Psoas muscle (tissue), 8 donors: ENCODE measurements around the gene TMEM185B. TPM values are rescaled to one million over a fixed set of nuclear protein-coding genes. Genes with fewer than 3 reads are reported as not detected.

Source experiments
- ATAC-seq, 4 donors: fragments of 200-7000 bp; cut with Tn5 transposase; one replicate each; pipeline ENCODE4 v1.9.1; 2020; ENCODE audit warnings: moderate library complexity in 3 of 4, mild to moderate bottlenecking in 2 of 4
- DNase-seq, 2 donors: peaks; one replicate each; pipeline ENCODE4 v3.0.0-alpha.2; 2020
- H3K27ac ChIP-seq: fragments of 200-600 bp; one replicate; pipeline ENCODE4 v1.8.0; 2022
- H3K27me3 ChIP-seq, 3 donors: fragments of 200-600 bp in 1 of 3; one replicate each; pipeline versions ENCODE4 v1.6.1 to v1.8.0; 2013 to 2022; ENCODE audit warnings: low read length in 2 of 3, mild to moderate bottlenecking in 2 of 3, moderate library complexity in 1 of 3; ENCODE audit not compliant: insufficient read depth in 3 of 3
- H3K36me3 ChIP-seq, 2 donors: fragments of 200-600 bp in 1 of 2; one replicate each; pipeline versions ENCODE4 v1.6.1 to v1.8.0; 2013 to 2022; ENCODE audit warnings: low read depth in 1 of 2, mild to moderate bottlenecking in 1 of 2, moderate library complexity in 1 of 2; ENCODE audit not compliant: insufficient read depth in 1 of 2
- H3K4me1 ChIP-seq: fragments of 200-600 bp; one replicate; pipeline ENCODE4 v1.8.0; 2022
- H3K4me3 ChIP-seq: fragments of 200-600 bp; one replicate; pipeline ENCODE4 v1.8.0; 2022; ENCODE audit warnings: mild to moderate bottlenecking
- H3K9me3 ChIP-seq: fragments of 200-600 bp; one replicate; pipeline ENCODE4 v1.8.0; 2022
- WGBS, 3 donors: extraction: QIAGEN DNeasy Blood & Tissue Kit; methylation state at CpG; one replicate each; pipeline versions ENCODE4 v1.1.6 to v1.1.7; 2013; 5-methylcytosine and 5-hydroxymethylcytosine counted together
- intact Hi-C, 2 donors: fragments of 100-400 bp; cut with DNase I; formaldehyde crosslinking; loops; one replicate each; pipeline versions ENCODE4 v1.11.0 to v1.14.2; 2022
- polyA plus RNA-seq, 3 donors: library from polyadenylated mRNA; stranded (reverse); fragments of 200-250 nt; gene quantifications; one replicate each; pipeline ENCODE4 v1.2.3, GENCODE V29; 2013
- total RNA-seq, 4 donors: library from RNA; stranded (reverse); fragmentation: NEBNext Ultra II Directional in 2 of 4; extraction: Animal tissue kit (Norgen Biotek cat#: 25700) in 2 of 4; gene quantifications; one replicate each; pipeline versions ENCODE4 v1.2.1 to v1.2.4, GENCODE V29; 2021 to 2023
- TF ChIP-seq, protein P1 (sequence below): fragments of 200-600 bp; IDR thresholded peaks from one replicate; pipeline ENCODE4 v1.8.0; 2022; ENCODE audit warnings: antibody characterized with exemption
- donor health status: healthy with polysubstance abuse.
- donor health status: DM: no; HTN: no; CAD: no; lungs with moderate emphysema.
- donor health status: Bipolar disorder and iron deficiency.
- donor health status: healthy.
- donor health status: DM: yes; HTN: yes; CAD: no.
- donor health status: DM: no; HTN: no; CAD: no.
- donor health status: DM: no; HTN: no; CAD: no.
- donor health status: DM: yes; HTN: yes; CAD: no.

TMEM185B gene
- total and polyA plus RNA-seq, 7 donors = 10.4 to 28.1 (median 15.3) TPM

DNA sequence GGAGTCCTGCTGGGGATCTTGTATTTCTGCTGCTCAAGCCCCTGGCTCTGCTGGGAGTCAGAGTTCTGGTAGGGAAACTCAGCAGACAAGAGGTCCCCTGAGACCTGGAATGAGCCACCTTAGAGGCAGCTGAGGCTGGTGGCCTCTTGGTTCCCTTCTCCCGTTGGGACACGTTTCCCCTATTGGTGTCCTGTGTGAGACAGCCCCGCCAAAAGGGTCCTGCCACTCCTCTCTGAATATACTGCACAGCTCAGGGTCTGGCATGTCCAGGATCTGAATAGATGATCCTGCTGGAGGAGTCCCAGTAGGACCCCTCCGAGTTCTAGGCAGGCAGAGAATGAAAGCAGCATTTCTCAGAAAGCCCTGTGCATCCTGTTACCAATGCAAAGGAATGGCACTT is 27.4 kb upstream of the TMEM185B start:
- no peaks in the 10 kb centered on the region for H3K9me3 ChIP-seq
- no peak for DNase-seq
- H3K27me3 ChIP-seq = no peaks in the 10 kb centered on the region
- TF ChIP-seq, protein P1, sequence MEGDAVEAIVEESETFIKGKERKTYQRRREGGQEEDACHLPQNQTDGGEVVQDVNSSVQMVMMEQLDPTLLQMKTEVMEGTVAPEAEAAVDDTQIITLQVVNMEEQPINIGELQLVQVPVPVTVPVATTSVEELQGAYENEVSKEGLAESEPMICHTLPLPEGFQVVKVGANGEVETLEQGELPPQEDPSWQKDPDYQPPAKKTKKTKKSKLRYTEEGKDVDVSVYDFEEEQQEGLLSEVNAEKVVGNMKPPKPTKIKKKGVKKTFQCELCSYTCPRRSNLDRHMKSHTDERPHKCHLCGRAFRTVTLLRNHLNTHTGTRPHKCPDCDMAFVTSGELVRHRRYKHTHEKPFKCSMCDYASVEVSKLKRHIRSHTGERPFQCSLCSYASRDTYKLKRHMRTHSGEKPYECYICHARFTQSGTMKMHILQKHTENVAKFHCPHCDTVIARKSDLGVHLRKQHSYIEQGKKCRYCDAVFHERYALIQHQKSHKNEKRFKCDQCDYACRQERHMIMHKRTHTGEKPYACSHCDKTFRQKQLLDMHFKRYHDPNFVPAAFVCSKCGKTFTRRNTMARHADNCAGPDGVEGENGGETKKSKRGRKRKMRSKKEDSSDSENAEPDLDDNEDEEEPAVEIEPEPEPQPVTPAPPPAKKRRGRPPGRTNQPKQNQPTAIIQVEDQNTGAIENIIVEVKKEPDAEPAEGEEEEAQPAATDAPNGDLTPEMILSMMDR = no peak
- no peak for ATAC-seq
- H3K27ac ChIP-seq = no peak overlapping the region
- peaks cover 15% of the 10 kb centered on the region for H3K4me1 ChIP-seq
- H3K4me3 ChIP-seq = no peak overlapping the region
- no peaks in the 10 kb centered on the region for H3K36me3 ChIP-seq
- 76 to 87% (median 80%) methylated on average over 4 of the region's 4 CpGs for WGBS, 3 donors
- intact Hi-C loops = loop anchor here in 1 of 2 donors (5.0 kb wide), 1 partner anchor 62 kb away; no protein-coding TSS in a partner anchor

DNA sequence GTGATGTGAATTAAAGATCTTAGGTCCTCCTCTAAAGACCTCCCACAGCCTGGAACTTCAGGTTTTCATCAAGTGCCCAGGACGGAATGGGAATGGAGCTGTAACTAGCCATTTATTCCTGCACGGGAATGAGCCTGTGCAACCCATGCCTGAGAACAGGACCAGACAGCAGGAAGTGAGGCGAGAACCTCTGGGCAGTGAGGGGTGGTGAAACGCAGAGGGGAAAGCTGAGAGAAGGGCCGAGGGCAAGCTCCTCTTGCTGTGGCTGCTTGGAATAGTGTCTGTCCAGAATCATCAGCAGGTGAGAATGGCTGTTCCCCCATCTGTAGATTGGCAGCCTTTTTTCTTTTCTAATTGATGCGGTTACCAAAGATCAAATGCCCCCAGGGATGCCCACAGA is 24.7 kb upstream of the TMEM185B start:
- WGBS, 3 donors = 67 to 73% (median 73%) methylated on average over 6 of the region's 6 CpGs
- H3K4me1 ChIP-seq = peaks cover 13% of the 10 kb centered on the region
- TF ChIP-seq, protein P1 = no peak
- ATAC-seq (no peak), DNase-seq (no peak)
- intact Hi-C loops = no loop called here
- no peaks in the 10 kb centered on the region for H3K36me3 ChIP-seq
- no peak overlapping the region for H3K4me3 ChIP-seq
- H3K9me3 ChIP-seq = no peaks in the 10 kb centered on the region
- H3K27me3 ChIP-seq = no peaks in the 10 kb centered on the region
- H3K27ac ChIP-seq = no peak overlapping the region

DNA sequence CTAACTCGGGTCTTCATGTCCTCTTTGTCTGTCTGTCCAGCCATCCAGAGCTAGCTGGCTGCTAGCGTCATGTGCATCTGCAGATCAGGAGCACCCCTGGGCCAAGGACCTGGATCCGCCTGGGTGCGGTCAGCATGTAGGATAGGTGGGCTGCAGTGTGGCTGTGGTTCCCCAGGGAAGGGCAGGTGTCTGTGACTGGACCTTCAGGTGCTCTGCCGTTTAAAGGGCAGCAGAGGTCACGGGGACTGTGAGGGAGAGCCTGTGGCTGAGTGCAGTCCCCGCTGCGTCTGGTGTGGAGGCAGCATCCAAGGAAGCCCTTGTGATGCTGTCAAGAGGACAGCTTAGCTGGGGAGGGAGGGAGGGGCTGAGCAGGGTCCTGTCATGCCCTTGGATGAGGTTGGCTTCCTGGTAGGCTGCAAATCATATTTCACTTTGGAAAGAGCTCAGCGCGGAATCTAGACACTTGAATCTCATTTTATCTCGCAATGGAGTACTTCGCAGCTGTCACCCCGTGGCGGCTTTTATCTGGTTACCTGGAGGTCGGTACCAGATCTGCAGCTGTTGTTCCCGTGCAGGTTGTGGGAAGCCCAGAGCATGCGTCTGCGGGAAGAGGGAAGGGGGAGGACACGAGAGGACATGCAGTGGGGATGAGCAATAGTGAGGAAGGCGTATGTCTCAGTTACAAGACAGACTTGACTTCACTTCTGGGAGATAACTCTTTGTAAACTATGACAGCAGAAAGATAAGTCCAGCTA is 23.5 kb upstream of the TMEM185B start:
- WGBS, 3 donors = 64 to 68% (median 66%) methylated on average over 20 of the region's 20 CpGs
- H3K9me3 ChIP-seq = no peaks in the 10 kb centered on the region
- H3K36me3 ChIP-seq = no peaks in the 10 kb centered on the region
- no peaks in the 10 kb centered on the region for H3K27me3 ChIP-seq
- peak overlapping the region; percentile 30 for H3K27ac ChIP-seq
- intact Hi-C loops = no loop called here
- TF ChIP-seq, protein P1 = no peak
- H3K4me1 ChIP-seq = peaks cover 11% of the 10 kb centered on the region
- H3K4me3 ChIP-seq = no peak overlapping the region
- DNase-seq (no peak), ATAC-seq (peak in 3 of 4 donors; percentile 53 to 79 (median 70))

DNA sequence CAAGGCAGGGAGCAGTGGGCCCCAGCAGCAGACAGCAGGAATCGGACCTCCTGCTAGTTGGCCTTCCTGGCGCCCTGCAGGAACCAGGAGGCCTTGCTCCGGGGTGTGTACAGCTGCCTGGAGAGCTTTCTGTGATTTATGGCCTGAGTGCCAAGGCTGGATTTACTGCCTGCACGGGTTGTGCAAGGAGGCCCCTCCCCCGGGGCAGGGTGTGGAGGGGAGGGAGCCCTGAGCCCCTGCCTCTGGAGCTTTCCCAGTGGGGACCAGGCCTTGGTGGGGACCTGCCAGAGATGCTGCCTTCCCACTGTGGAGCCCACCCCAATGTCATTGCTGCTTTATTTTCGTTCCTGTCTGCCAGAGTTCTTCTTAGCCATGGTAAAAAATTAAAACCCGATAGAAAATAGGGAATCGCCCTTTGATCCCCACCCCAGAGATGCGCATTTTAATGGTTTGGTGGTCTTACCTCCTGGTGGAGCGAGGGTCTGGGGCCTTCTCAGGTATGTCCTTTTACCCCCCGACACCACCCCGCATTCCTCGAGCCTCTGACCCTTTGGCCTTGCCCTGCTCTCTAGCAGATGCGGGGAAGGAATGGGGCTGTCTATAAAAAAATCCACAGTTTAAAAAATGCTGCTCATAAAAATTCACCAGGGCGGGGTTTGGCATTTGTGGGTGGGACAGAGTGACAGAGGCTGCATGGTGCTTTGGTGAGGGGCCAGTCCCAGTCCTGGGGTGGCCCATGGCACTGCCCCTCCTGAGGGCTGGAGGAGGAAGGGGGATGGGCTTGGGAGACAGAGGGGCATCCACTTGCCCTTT is 22.5 kb upstream of the TMEM185B start:
- no peak overlapping the region for H3K4me3 ChIP-seq
- peak; percentile 73 to 93 (median 83) for ATAC-seq
- no peaks in the 10 kb centered on the region for H3K27me3 ChIP-seq
- no peaks in the 10 kb centered on the region for H3K9me3 ChIP-seq
- intact Hi-C loops = no loop called here
- TF ChIP-seq, protein P1 = no peak
- peaks cover 11% of the 10 kb centered on the region for H3K4me1 ChIP-seq
- H3K27ac ChIP-seq = no peak overlapping the region
- DNase-seq = peak in 1 of 2 donors; percentile 70
- 50 to 68% (median 61%) methylated on average over 15 of the region's 15 CpGs for WGBS, 3 donors
- no peaks in the 10 kb centered on the region for H3K36me3 ChIP-seq
